NB4 (cell line): ENCODE data around the gene LRRC61.

Experiments used
- CTCF ChIP-seq: IDR thresholded peaks from one replicate; pipeline ENCODE4 v1.5.1; 2012; ENCODE audit warnings: low read depth, low read length
- MYC ChIP-seq: IDR thresholded peaks from 2 replicates; pipeline ENCODE4 v1.6.1; 2011; ENCODE audit warnings: low read depth, low read length

GRCh38 chr7:150339409-150339809 lies 16.3 kb downstream of the LRRC61 start:
- TF ChIP-seq CTCF (no peak), MYC (no peak)
